ENCODE measurements around the gene SYT4. TPM values are rescaled to one million over a fixed set of nuclear protein-coding genes. Genes with fewer than 3 reads are reported as not detected.
"Not testable (repeated sequence)": the region's sequence is repeated elsewhere in the genome, so short reads cannot be mapped to it uniquely, and the experiment has no call there.

Gene SYT4
- polyA plus RNA-seq, 1 experiment: not detected

GRCh38 chr18:43303376-43303775 is 26.1 kb upstream of the SYT4 start:
- no peak overlapping the region for H3K4me3 ChIP-seq (ENCODE audit: low read depth, low read length)
- TF ChIP-seq CTCF (IDR thresholded peaks at IDR 0.05; ENCODE audit: insufficient read depth, low read depth, low read length): no peak
- no peaks in the 10 kb centered on the region for H3K27me3 ChIP-seq (ENCODE audit: control insufficient read depth, insufficient read depth, low read length)
- ChIA-PET POLR2A (no interaction called here), CTCF (no interaction called here)
- DNase-seq (ENCODE audit: low read depth): no peak
- H3K36me3 ChIP-seq (ENCODE audit: control insufficient read depth, insufficient read depth, low read length): no peaks in the 10 kb centered on the region

GRCh38 chr18:43286187-43286586 is 8.9 kb upstream of the SYT4 start:
- DNase-seq (ENCODE audit: low read depth); H3K27me3 ChIP-seq (ENCODE audit: control insufficient read depth, insufficient read depth, low read length); H3K36me3 ChIP-seq (ENCODE audit: control insufficient read depth, insufficient read depth, low read length); CTCF ChIA-PET; POLR2A ChIA-PET; H3K4me3 ChIP-seq (ENCODE audit: low read depth, low read length): not testable (repeated sequence)

- ChIA-PET POLR2A (no interaction called here), CTCF (no interaction called here)
- no peaks in the 10 kb centered on the region for H3K36me3 ChIP-seq (ENCODE audit: control insufficient read depth, insufficient read depth, low read length)
- H3K27me3 ChIP-seq (ENCODE audit: control insufficient read depth, insufficient read depth, low read length): no peaks in the 10 kb centered on the region
- no peak for DNase-seq (ENCODE audit: low read depth)
- no peak for TF ChIP-seq CTCF (IDR thresholded peaks at IDR 0.05; ENCODE audit: insufficient read depth, low read depth, low read length)
- H3K4me3 ChIP-seq (ENCODE audit: low read depth, low read length): no peak overlapping the region
Measured at GRCh38 chr18:43283299-43283698, 6.0 kb upstream of the SYT4 start.

- Histone ChIP-seq H3K36me3 (ENCODE audit: control insufficient read depth, insufficient read depth, low read length) (no peaks in the 10 kb centered on the region), H3K4me3 (ENCODE audit: low read depth, low read length) (no peak overlapping the region), H3K27me3 (ENCODE audit: control insufficient read depth, insufficient read depth, low read length) (no peaks in the 10 kb centered on the region)
- POLR2A ChIA-PET: no interaction called here
- TF ChIP-seq CTCF (IDR thresholded peaks at IDR 0.05; ENCODE audit: insufficient read depth, low read depth, low read length): no peak
- CTCF ChIA-PET: interaction anchor here (0.9 kb wide), 1 partner anchor 457 kb away, joined by 3 read pairs; no protein-coding TSS in a partner anchor
- DNase-seq (ENCODE audit: low read depth): no peak
Measured at GRCh38 chr18:43279015-43279744, 1.9 kb upstream of the SYT4 start.

- Histone ChIP-seq H3K4me3 (ENCODE audit: low read depth, low read length) (no peak overlapping the region), H3K36me3 (ENCODE audit: control insufficient read depth, insufficient read depth, low read length) (no peaks in the 10 kb centered on the region), H3K27me3 (ENCODE audit: control insufficient read depth, insufficient read depth, low read length) (no peaks in the 10 kb centered on the region)
- no peak for TF ChIP-seq CTCF (IDR thresholded peaks at IDR 0.05; ENCODE audit: insufficient read depth, low read depth, low read length)
- ChIA-PET CTCF (interaction anchor here (1.1 kb wide), 1 partner anchor 979 kb away, joined by 3 read pairs; no protein-coding TSS in a partner anchor), POLR2A (no interaction called here)
- no peak for DNase-seq (ENCODE audit: low read depth)
Measured at GRCh38 chr18:43278355-43278754, 1.1 kb upstream of the SYT4 start.

GRCh38 chr18:43276491-43276890 is 799 bp downstream of the SYT4 start:
- no peak for TF ChIP-seq CTCF (IDR thresholded peaks at IDR 0.05; ENCODE audit: insufficient read depth, low read depth, low read length)
- CTCF ChIA-PET: no interaction called here
- DNase-seq (ENCODE audit: low read depth): no peak
- POLR2A ChIA-PET: no interaction called here
- Histone ChIP-seq H3K36me3 (ENCODE audit: control insufficient read depth, insufficient read depth, low read length) (no peaks in the 10 kb centered on the region), H3K27me3 (ENCODE audit: control insufficient read depth, insufficient read depth, low read length) (no peaks in the 10 kb centered on the region), H3K4me3 (ENCODE audit: low read depth, low read length) (no peak overlapping the region)

All from BJ (cell line).